Osteocyte (in vitro differentiated cells): Measurements from ENCODE around the gene PDE4D. TPM values are rescaled to one million over a fixed set of nuclear protein-coding genes. Genes with fewer than 3 reads are reported as not detected.

ENCODE experiments used
- DNase-seq: peaks from one replicate; pipeline ENCODE4 v3.0.0; 2021; ENCODE audit warnings: mixed read lengths; ENCODE audit not compliant: unreplicated experiment; ENCODE audit errors: extremely low spot score
- H3K27ac Mint-ChIP-seq: one replicate; pipeline ENCODE4 v1.8.0; 2021; ENCODE audit warnings: mild to moderate bottlenecking, mixed read lengths; ENCODE audit not compliant: unreplicated experiment
- H3K27me3 Mint-ChIP-seq: one replicate; pipeline ENCODE4 v1.8.0; 2021; ENCODE audit warnings: mixed read lengths; ENCODE audit not compliant: unreplicated experiment
- H3K36me3 Mint-ChIP-seq: one replicate; pipeline ENCODE4 v1.8.0; 2021; ENCODE audit warnings: mixed read lengths; ENCODE audit not compliant: unreplicated experiment
- H3K4me1 Mint-ChIP-seq: one replicate; pipeline ENCODE4 v1.8.0; 2021; ENCODE audit warnings: mixed read lengths; ENCODE audit not compliant: unreplicated experiment
- H3K4me3 Mint-ChIP-seq: one replicate; pipeline ENCODE4 v1.8.0; 2021; ENCODE audit warnings: mild to moderate bottlenecking, moderate library complexity, mixed read lengths; ENCODE audit not compliant: unreplicated experiment
- H3K9me3 Mint-ChIP-seq: one replicate; pipeline ENCODE4 v1.8.0; 2021; ENCODE audit warnings: mixed read lengths; ENCODE audit not compliant: unreplicated experiment
- total RNA-seq: library from RNA; stranded (reverse); gene quantifications from 2 replicates; pipeline ENCODE4 v1.2.1, GENCODE V29; 2021
- TF ChIP-seq, protein P1 (sequence below): fragments of 200-600 bp; sonication (generic); IDR thresholded peaks from 2 replicates; pipeline ENCODE4 v1.5.0; 2021; ENCODE audit warnings: antibody characterized with exemption, mild to moderate bottlenecking, moderate library complexity

PDE4D gene
- total RNA-seq, 1 donor from 2014 or later = 24.2 TPM

DNA sequence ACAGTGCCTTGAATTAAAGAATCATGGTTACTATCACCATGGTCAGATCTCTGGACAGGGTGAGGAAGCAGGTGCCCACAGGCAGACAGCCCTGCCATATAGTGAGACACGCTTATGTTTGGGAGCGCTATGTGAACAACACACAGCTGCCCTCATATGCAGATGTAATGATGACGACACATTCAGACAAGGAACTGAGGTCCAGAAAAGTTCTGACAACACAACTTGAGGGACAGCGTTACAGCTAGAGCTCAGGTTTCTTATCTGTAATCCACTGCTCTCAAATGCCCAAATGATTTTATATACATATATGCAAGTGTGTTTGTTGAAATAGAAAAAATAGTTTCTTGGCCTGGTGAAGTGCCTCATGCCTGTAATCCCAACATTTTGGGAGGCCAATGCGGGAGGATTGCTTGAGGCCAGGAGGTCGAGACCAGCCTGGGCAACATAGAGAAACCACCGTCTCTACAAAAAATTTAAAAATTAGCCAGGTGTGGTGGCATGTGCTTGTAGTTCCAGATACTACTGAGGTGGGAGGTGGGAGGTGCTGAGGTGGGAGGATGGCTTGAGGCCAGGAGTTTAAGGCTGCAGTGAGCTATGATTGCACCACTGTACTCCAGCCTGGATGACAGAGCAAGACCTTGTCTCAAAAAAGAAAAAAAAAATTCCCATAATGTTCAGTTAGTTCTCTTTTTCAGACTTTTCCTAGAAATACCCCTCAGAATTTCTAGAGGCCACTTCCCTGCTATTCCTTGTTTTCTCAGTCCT, 887.4 kb downstream of the PDE4D start:
- Mint-ChIP-seq H3K4me1 (peaks cover 6% of the 10 kb centered on the region), H3K27me3 (no peaks in the 10 kb centered on the region), H3K36me3 (peaks cover 3% of the 10 kb centered on the region), H3K9me3 (no peaks in the 10 kb centered on the region), H3K27ac (no peak overlapping the region), H3K4me3 (no peak overlapping the region)
- DNase-seq = no peak
- TF ChIP-seq, protein P1, sequence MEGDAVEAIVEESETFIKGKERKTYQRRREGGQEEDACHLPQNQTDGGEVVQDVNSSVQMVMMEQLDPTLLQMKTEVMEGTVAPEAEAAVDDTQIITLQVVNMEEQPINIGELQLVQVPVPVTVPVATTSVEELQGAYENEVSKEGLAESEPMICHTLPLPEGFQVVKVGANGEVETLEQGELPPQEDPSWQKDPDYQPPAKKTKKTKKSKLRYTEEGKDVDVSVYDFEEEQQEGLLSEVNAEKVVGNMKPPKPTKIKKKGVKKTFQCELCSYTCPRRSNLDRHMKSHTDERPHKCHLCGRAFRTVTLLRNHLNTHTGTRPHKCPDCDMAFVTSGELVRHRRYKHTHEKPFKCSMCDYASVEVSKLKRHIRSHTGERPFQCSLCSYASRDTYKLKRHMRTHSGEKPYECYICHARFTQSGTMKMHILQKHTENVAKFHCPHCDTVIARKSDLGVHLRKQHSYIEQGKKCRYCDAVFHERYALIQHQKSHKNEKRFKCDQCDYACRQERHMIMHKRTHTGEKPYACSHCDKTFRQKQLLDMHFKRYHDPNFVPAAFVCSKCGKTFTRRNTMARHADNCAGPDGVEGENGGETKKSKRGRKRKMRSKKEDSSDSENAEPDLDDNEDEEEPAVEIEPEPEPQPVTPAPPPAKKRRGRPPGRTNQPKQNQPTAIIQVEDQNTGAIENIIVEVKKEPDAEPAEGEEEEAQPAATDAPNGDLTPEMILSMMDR = no peak

- DNase-seq = no peak
- Mint-ChIP-seq H3K27me3 (no peaks in the 10 kb centered on the region), H3K27ac (no peak overlapping the region), H3K4me1 (peaks cover 8% of the 10 kb centered on the region), H3K4me3 (no peak overlapping the region), H3K36me3 (no peaks in the 10 kb centered on the region), H3K9me3 (no peaks in the 10 kb centered on the region)
- TF ChIP-seq, protein P1 = no peak
These were observed 889.9 kb downstream of the PDE4D start for GRCh38 chr5:59003641-59004040.

DNA sequence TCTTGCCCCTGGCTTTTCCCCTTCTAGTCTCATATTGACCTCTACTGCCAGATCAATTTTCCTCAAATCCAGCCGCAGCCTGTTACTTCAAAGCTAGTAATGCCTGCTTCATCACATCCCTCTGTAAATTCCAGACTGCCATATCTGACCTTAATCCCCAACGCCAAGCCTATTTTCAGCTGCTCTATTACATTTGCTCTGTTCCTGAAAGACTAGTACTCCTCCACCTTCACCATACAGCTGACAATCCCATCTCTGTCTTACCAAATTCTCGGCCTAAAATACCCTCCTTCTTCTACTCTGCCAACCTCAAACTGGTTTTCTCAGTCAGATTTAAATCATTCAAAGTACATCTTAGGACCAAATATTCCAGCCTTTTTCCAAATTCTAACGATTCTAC, 890.4 kb downstream of the PDE4D start:
- no peak overlapping the region for H3K4me3 Mint-ChIP-seq
- no peak for DNase-seq
- TF ChIP-seq, protein P1 = no peak
- H3K27ac Mint-ChIP-seq = no peak overlapping the region
- no peaks in the 10 kb centered on the region for H3K36me3 Mint-ChIP-seq
- no peaks in the 10 kb centered on the region for H3K9me3 Mint-ChIP-seq
- peaks cover 8% of the 10 kb centered on the region for H3K4me1 Mint-ChIP-seq
- H3K27me3 Mint-ChIP-seq = no peaks in the 10 kb centered on the region

DNA sequence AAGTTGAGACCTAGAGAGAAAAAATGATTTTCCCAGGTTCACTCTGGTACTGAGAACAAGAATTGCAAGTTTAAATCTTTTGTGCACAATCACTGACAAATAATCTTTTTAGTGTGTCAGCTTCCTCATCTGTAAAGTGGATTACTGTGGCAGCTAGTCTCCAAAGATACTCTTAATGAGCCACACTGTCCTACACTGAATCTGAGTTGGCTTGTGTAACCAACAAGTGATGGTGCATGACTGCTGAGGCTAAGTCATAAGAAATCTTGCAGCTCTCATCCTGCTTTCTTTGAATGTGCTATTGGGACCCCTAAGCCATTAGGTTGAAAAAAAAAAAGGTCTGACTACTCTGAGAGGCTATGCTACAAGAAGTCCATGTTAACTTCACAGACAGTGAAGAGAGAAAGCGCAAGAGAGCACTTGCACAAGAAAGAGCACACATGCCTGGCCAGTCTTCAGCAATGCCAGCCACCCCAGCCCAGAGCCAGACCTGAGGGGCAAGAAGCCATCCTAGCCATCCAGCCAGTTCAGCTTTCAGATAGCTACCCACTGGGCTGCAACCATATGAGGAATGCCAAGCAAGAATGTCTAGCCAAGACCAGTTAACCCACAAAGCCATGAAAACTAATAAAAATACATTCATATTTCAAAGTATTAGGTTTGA, 891.2 kb downstream of the PDE4D start:
- Mint-ChIP-seq H3K27ac (no peak overlapping the region), H3K4me3 (no peak overlapping the region), H3K36me3 (no peaks in the 10 kb centered on the region), H3K4me1 (peaks cover 8% of the 10 kb centered on the region), H3K9me3 (no peaks in the 10 kb centered on the region), H3K27me3 (no peaks in the 10 kb centered on the region)
- TF ChIP-seq, protein P1 = no peak
- no peak for DNase-seq

DNA sequence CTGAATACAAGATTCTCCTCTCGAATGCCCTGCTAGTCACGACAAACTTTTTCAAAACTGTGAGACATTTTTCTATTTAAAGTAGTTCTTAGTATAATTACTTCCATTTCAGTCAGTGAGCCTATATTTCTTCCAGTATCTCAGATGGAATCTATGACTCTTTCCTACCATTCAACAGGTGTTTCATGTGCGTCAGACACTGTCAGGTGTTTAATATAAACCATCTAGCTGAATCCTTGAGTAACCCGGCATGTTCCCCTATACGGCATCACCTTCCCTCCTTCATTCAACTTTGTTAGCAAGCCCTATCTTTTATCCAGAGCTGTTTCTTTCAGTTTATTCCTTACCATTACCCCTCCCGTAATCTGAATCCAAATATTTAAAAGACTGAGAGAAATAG, 891.8 kb downstream of the PDE4D start:
- H3K27ac Mint-ChIP-seq = no peak overlapping the region
- TF ChIP-seq, protein P1 = no peak
- no peaks in the 10 kb centered on the region for H3K36me3 Mint-ChIP-seq
- no peak for DNase-seq
- H3K4me1 Mint-ChIP-seq = peaks cover 8% of the 10 kb centered on the region
- H3K4me3 Mint-ChIP-seq = no peak overlapping the region
- no peaks in the 10 kb centered on the region for H3K27me3 Mint-ChIP-seq
- H3K9me3 Mint-ChIP-seq = no peaks in the 10 kb centered on the region
